ENCODE data around the gene CEP112.

The CEP112 gene

DNA sequence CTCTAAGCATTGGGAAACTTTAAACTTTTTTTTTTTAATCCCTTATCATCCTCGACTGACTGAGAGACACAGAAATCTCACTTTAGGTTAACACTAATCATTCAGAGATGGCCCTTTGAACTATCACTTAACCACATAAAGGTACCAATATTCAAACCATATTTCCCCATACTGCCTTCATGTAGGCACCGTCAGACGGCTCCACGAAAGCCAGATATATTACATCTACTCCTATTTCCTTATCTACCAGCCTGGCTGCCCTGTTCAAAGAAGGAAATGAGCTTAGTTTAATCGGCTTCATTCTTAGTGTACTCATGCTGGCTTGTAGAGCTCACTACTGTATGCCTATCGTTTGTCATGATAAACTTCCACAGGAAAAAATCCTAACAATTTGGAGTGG, 270.9 kb downstream of the CEP112 start:
- DNase-seq = no peak

DNA sequence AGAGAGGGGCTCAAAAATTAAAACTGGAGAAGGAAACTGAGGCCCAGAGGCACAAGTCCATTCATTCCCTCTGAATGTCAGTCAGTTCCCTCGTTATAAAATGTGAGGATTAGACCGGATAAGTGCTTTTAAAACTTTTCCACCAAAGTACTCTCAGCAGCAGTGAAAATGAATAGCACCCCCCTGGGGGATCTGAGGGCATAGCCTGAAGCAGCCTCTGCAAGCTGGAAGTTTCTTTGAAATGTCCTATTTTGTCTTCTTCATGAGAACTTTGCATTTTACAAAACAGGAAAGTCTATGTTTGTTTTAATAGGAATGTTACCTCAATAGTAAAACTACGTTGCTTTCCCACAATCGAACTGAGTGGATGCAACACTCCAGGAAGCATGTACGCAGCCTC, 273.0 kb downstream of the CEP112 start:
- no peak for DNase-seq

DNA sequence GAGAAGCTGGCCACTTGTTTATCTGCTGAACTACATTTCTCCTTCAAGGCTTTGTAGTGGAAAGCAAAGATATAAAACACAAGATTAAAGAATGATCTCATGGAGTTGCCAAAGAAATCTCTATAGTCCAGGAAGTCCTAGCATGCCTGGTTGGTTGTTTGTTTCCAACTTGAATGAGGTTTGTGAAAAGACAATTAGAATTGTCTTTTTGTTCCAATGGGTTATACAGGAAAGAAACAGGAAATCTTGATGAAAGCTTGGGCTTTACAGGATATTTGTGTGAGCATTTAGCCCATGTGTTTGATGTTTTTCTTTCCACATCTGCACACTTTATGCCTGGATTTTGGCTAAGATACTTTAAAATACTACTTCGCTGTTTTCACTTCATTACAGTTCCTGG, 273.4 kb downstream of the CEP112 start:
- DNase-seq = no peak

DNA sequence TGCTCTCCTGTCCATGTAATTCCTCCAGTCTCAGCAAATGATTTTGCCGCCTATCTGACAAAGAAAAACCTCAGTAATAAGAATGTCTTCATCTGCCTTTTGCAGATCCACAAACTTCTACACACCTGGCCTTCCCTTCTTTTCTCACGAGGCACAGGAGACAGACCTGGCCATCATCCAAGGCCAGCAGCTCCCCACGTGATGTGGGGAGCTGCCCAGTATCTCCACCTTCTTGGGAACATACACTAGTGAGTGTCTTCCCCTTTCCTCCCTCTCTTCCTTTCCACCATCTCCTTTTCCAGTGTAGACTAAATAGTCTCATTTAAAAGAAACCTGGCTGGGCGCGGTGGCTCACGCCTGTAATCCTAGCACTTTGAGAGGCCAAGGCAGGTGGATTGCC, 274.4 kb downstream of the CEP112 start:
- no peak for DNase-seq

DNA sequence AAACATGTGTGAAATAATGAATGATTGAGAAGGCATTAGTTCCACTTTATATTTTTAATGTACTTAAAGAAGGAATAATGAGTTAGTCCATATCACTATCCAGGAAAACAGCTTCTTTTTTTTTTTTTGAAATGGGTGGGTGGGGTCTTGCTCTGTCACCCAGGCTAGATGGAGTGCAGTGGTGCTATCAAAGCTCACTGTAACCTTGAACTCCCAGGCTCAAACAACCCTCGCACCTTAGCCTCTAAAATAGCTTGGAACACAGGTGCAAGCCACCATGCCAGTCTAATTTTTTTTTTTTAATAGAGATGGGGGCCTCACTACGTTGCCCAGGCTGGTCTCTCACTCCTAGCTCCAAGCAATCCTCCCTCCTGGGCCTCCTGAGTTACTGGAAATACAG, 275.5 kb downstream of the CEP112 start:
- no peak for DNase-seq

DNA sequence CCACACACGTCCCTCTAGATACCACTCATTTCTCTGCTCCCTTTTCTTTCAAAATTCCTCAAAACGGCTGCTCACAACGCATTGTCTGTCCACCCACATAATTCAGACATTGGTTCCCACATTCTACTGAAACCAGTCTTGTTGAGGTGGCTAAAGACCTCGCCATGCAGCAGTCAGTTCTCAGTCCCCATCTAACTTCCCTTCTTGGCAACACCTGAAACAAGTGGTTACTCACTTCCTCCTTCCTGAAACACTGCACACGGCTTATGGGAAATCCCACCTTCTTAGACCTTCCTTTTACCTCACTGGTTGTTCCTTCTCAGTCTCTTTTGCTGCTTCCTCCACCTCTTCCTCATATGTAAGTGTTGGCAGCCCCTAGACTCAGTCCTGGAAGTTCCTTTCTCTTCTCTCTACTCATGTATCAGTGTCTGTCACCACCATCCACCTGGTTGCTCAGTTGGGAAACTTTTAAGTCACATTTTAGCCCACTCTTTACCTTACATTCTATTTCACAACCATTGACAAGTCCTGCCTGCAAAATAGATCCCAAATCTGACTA, 277.1 kb downstream of the CEP112 start:
- no peak for DNase-seq

DNA sequence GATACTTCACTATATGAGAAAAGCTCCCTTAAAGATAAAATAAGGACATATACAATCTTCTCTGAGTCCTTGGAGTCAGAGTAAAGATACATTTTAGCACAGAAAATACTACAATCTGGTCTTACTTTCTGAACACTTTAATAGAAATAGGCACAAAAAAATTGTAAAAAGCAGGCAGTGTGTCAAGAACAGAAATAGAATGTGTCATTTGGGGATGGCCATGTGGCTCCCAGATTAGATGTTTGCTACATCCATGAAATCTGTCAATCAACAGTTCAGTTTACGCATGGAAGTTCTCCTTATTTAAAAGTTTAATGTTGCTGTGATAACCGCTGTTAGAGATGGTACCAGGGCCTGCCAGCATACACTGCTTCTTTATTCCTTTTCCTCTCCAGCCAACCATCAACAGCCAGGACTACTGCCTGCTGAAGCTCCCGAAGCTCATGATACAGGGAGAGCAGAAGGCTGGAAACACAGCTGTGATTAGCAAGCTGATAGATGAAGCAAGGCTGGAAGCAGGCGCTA, 278.5 kb downstream of the CEP112 start:
- no peak for DNase-seq

DNA sequence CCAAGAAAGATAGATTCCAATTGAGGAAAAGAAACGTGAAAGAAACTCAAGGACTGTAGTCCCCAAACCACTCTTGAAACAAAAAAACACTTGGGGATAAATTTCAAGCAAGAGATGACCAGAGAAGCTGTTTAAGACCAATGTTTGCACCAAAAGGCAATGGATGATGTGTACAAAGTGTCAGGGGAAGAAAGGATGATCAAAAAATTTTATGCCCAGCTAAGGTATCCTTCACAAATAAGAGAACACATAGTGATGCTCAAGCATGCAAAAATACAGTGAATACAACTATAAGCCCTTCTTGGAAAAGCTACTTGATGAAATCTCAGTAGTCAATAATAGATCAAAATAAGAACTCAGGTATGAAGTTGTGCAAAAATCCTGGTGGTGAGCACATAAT, 281.1 kb downstream of the CEP112 start:
- DNase-seq = no peak

DNA sequence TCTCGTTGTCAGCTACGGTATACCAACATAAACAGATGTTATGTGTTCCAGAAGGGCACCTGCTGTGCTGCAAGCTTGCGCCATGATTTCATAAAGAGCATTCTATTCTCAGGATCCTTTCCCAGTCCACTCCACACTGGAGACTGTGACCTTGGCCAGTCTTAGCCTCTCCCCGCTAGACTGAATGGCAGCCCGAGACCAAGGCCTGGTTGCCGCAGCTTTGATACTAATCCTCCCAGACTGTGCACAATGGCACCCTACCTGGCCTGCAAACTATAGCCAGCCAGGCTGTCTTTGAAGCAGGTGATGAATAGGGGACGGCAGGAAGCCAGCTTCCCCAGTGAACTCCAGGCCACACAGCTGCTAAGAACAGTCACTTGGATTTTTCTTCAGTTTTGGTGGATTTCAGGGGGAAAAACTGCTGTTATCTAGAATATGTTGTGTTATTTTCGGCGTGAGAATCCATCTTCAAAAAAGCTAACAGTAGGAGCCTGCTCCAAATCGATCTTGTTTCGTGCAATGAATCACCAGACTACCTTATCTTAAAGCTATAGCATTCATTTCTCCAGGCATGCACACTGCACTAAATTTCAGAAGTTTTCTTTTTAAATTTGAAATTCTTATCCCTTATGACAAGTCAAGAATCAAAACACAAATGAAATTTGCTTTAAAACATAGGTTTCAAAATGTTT, 289.0 kb downstream of the CEP112 start:
- DNase-seq = no peak

DNA sequence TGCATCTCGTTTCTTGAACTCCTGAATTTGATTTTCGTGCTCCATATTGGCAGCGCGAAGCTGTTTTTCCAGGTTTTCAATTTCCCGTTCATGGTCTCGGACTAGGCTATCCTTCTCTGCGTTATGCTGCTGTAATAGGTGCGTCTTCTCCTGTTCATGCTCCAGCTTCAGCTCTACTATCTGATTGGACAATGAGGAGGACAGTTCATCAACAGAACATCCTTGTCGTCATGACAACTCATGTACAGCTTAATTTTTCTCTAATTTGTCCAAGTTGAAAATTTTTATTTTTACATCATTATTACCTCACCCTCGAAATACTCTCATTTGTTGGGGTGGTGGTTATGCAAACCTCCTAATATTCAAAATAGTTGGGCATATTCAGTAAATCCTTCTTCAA, 289.8 kb downstream of the CEP112 start:
- DNase-seq = no peak

DNA sequence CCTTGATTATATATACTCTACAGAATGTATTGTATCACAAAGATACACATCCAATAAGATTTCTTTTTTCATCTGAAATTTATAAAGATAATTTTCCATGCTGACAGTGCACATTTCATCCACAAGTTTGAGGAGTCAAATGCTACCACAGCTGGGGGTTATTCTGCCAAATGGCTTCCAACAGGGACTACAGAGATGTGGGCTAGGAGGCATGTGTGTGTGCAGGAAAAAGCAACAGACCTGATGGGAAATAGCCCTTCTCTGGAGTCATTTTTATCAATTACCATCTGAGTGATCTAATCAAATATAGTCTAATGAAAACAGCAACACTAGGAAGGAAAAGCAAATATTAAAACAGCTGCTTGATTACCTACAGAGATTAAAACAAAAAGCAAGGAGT, 290.5 kb downstream of the CEP112 start:
- no peak for DNase-seq

DNA sequence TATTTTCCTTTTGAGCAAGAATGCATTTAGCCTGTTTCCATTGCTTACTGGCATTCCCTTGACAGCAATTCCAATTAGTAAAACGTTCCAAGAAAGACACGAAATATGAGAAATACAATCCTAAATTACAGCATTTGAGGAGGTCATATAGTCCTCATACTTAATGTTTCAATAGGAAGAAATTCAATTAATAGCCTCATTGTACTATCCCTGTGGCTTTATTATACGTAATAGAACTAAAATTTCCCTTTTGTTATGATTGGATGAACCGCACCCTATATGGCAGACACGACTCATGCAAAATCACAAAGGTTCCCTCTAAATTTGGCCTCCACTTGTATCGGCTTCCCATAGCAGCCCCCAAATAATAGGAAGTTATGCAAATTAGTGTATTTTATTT, 291.7 kb downstream of the CEP112 start:
- DNase-seq = no peak

DNA sequence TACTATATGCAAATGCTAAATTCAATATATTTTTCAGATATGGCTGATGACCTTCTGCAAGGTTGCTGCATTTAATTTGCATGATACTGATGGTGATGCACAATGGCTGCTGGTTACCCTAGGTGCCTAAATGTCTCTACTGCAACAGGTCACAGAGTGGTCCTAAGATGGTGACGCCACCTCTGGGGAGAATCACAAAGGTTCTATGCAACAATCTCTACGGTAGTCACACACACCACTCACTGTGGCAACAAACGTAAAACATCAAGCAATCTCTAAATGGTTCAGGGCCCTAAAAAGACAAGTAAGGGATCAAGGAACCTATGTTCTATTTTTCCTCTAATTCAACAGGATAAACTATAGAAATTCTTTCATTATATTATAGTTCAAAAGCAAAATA, 293.3 kb downstream of the CEP112 start:
- no peak for DNase-seq

DNA sequence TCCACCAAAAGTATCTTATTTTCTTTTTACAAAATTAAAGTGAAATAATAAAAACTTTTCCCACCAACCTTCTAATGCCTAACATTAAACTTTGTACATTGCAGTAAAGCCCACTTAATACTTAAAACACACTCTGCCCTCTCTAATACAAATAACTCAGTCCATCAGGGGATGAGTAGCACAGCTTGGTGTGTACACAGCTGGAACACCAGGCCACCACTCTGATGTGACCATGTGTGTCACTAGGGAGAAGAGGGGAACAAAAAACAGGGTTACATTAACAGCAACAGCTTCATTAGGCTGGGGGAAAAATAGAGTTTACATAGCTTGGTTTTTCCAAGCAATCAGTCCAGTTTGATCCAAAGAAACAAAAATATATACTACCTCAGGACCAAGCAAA, 295.0 kb downstream of the CEP112 start:
- no peak for DNase-seq

DNA sequence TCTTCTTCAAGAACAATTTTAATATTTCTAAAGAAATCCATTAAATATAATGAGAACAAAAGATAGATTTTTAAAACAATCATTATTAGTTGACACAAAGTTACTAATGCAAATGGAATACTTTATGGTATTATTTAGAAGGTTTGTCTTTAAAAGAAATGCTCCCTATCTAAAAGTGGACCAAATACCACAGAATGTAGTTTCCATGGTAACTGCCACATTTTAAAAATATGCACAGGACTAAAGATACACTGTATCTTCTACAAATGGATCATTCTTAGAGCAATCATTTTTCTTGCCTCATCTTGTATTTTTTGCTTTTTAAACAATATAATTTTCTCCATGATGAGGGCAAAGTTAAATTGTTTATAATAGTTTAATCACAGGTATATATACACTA, 296.0 kb downstream of the CEP112 start:
- no peak for DNase-seq

DNA sequence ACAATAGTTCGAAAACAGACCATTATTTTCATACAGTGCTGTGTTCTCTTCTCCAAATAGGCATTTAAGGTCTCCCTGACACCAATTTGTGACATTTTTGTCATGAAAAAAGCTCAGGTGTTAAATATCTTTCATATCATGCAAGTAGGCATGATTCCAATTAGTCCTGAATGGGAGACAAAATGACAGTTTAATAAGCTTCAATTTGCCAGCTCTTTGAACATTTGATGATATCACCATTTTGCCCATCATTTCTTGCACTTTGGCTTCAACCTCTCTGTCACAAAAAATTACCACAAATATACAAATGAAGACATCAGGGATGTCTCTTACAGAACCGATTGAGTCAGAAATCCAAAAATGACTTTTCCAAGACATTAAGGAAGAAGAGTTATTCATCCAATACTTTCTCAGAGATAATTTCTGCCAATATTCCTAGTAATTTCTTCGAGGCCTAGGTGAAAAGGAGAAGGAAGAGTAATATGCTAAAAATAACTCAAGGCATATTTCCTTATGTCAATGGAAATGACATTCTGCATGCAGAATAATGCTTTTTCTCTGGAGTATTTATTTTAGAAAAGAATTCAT, 298.1 kb downstream of the CEP112 start:
- no peak for DNase-seq

DNA sequence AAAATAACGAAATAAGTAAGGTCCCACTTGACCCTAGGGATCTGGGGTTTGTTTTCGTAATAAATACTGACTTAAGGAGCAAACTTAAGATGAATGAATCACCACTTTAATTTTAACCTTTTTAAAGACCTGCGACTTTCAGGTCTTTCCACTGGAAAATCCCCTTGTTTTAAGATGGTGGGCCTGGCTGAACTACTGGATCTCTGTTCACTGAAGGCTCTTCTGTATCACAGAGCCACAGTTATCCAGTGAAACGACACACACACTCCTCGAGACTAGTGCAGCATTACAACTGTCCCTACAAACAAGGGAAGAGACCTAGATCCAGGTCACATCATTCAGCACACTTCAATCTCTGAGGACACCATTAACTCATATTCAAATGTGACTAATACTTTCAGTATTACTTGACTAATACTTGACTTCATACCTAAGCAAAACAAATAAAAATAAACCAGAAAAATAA, 299.0 kb downstream of the CEP112 start:
- no peak for DNase-seq

DNA sequence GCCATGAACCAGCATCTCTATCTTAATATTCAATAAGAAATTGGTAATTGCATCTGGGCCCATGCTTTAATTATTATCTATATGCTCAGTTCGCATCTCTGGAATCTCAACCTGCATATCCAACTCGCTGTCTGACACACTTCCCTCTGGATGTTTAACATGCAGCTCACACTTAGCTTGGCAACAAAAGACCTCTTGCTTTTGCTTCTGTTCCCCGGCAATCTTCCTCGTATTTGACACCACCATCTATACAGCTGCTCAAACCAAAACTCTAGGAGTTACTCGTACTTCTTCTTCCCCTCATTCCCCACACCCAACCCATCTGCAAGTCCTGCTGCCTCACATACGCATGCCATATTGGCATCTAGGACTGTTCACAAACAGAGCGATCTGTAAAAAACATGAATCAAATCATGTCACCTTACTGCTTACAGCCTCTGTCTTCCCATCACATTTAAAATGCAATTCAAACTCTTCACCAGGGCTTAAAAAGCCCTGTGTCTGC, 300.6 kb downstream of the CEP112 start:
- no peak for DNase-seq

DNA sequence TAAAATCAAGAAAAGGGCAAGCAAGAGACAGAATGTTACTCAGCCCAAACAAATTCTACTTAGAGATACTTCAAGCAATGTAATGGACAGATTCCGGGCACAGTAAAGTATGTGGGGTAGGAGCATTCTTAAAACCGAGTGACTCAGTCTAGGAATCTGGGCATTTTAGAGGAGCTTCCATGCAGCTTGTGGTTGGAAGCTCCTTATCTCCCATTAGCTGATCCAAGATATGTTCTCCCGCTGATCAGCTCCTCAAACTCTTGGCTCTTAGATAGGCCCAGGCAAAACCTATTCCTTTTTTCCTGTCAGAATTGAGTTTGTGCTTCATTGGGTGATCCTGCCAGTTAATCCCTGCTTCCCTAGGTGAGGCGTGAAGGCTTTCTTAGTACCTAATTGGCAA, 303.3 kb downstream of the CEP112 start:
- no peak for DNase-seq

DNA sequence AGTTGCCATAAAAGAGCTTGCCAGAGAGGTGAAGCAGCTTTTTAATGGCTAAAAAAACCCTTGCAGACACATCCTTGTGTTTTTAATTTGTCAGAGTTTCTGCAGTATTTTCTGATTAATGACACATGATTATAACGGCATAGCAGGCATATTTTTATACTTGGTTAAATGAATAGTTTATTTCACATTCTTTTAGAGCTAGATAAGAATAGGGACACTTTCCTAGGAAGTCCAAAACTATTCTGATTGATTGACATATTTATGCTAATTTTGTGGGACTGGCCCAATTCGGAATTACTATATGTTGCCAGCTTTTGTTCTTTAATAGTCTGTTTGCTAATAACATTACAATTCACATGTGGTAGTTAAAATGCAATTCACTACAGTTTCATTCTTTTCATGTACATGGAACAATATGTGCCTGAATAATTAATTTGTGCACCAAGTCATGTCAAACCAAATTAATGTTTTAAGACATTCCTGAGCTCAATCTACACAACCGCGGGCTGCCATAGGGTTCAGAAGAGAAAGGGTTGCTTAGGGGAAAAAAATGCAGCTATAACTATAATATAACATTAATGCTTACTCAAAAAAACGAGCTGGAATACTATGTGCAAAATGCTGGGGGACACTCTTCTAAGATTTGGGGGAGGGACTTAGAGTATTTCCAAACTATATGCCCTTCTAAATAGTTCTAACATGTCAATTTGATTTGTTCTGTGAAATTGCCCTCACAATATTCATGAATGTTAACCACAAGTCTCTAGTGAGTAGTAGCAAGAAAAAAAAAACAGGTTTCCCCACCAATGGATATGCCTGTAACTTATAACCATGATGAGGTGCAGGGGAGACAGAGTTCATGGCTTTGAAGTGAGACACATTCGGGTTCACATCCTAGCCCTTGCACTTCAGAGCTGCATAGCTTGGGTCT, 305.4 kb downstream of the CEP112 start:
- DNase-seq = no peak

DNA sequence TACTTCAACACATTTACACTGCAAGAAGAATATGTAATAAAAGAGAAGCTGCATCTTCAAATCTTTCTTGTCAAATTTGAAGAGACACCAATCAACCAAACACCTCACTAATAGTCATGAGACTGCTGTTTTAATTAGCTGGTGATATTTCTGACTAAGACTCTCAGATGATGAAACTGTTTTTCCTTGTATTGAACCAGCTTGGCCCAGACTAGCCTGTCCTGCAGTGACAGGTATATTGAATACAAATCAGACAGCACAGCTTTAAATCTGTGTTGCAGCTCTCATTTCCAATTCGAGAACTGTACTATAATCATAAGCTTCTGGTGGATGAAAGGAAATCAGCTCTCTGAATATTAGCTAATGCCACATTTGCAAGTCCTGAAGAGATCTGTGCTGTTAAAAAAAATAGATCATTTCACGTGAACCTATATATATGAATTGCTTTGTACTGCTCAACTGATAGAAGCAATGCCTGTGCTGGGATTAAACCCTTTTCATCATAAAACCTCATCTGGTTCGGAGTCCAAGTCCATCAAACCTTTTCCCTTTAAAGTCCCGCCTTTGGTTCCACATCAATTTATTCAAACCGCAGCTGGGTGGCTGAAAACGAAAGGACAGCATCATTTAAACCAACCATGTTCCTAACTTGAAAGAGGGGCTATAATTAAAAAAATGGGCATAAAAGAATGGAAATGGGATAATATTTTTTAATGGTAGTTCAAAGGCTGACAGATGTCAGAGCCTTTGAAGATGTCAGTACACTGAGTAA, 306.2 kb downstream of the CEP112 start:
- no peak for DNase-seq

DNA sequence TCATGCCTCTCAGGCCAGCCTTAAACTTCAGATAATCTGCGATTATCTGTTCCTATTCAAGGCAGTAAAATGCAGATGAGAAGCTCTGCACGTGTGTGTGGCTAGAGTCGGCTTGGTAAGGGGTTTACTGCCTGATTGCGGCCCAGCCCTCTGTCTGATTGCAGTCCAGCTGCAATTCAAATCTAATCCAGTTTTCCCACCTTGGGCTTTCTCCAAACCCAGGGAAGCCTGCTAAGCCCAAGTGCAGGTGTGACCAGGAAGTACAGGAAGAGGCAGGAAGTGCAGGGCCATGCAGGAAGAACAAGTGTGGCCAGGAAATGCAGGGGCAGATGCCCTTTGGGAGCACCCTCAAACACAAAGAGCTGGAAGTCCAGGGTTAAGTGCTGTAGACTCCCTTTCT, 314.9 kb downstream of the CEP112 start:
- DNase-seq = no peak

Data from cortex of kidney (tissue), 1 donor.